Ascending aorta (tissue), 2 donors: Measurements from ENCODE around the gene MCOLN3. TPM values are rescaled to one million over a fixed set of nuclear protein-coding genes. Genes with fewer than 3 reads are reported as not detected.

ENCODE experiments used
- DNase-seq, 2 donors: peaks; one replicate each; pipeline ENCODE4 v3.0.0-alpha.2; 2019; ENCODE audit warnings: low spot score in 2 of 2
- H3K27ac ChIP-seq, 2 donors: fragments of 200-600 bp; sonication (generic); one replicate each; pipeline ENCODE4 v1.5.1; 2016 to 2017; ENCODE audit warnings: mild to moderate bottlenecking in 1 of 2
- H3K27me3 ChIP-seq: fragments of 200-600 bp; sonication (generic); one replicate; pipeline ENCODE4 v1.5.1; 2017
- H3K36me3 ChIP-seq, 2 donors: fragments of 200-600 bp; sonication (generic); one replicate each; pipeline ENCODE4 v1.5.1; 2016
- H3K4me1 ChIP-seq, 2 donors: fragments of 200-600 bp; sonication (generic); one replicate each; pipeline ENCODE4 v1.5.1; 2016 to 2017; ENCODE audit warnings: mild to moderate bottlenecking in 1 of 2
- H3K4me3 ChIP-seq, 2 donors: fragments of 200-600 bp; sonication (generic); one replicate each; pipeline ENCODE4 v1.5.1; 2016 to 2017; ENCODE audit warnings: mild to moderate bottlenecking in 1 of 2
- H3K9me3 ChIP-seq, 2 donors: fragments of 200-600 bp; sonication (generic); one replicate each; pipeline ENCODE4 v1.5.1; 2016
- CTCF ChIP-seq, 3 experiments: fragments of 200-600 bp in 2 of 3; fragments of 450-650 bp in 1 of 3; sonication (generic) in 2 of 3; IDR thresholded peaks; one replicate each; pipeline ENCODE4 v1.5.1; 2016 to 2019; ENCODE audit warnings: antibody characterized with exemption in 3 of 3, mild to moderate bottlenecking in 1 of 3, moderate library complexity in 1 of 3
- intact Hi-C: fragments of 100-400 bp; cut with DNase I; formaldehyde crosslinking; loops from one replicate; pipeline ENCODE4 v1.15.1; 2023
- total RNA-seq: library from RNA; depleted of rRNA; stranded (reverse); fragments of >200 nt; gene quantifications from one replicate; pipeline ENCODE4 v1.1.0, GENCODE V29; 2016

The MCOLN3 gene
- total RNA-seq, 1 donor from 2014 or later, result 0.32 TPM

GRCh38 chr1:85088408-85088784, 40.1 kb upstream of the MCOLN3 start:
- TF ChIP-seq CTCF (IDR thresholded peaks at IDR 0.05), result no peak
- DNase-seq, result no peak
- no peaks in the 10 kb centered on the region for H3K36me3 ChIP-seq
- H3K27me3 ChIP-seq, result no peaks in the 10 kb centered on the region
- H3K27ac ChIP-seq, result no peak overlapping the region
- H3K4me3 ChIP-seq, result no peak overlapping the region
- intact Hi-C loops, result no loop called here
- no peaks in the 10 kb centered on the region for H3K9me3 ChIP-seq
- no peaks in the 10 kb centered on the region for H3K4me1 ChIP-seq

GRCh38 chr1:85087659-85088407, 39.5 kb upstream of the MCOLN3 start:
- no peak for TF ChIP-seq CTCF (IDR thresholded peaks at IDR 0.05)
- no peak overlapping the region for H3K4me3 ChIP-seq
- no peaks in the 10 kb centered on the region for H3K27me3 ChIP-seq
- no peak overlapping the region for H3K27ac ChIP-seq
- H3K9me3 ChIP-seq, result no peaks in the 10 kb centered on the region
- H3K4me1 ChIP-seq, result no peaks in the 10 kb centered on the region
- no peak for DNase-seq
- H3K36me3 ChIP-seq, result no peaks in the 10 kb centered on the region
- intact Hi-C loops, result no loop called here

GRCh38 chr1:85085417-85085816, 37.1 kb upstream of the MCOLN3 start:
- H3K4me1 ChIP-seq, result no peaks in the 10 kb centered on the region
- H3K4me3 ChIP-seq, result no peak overlapping the region
- no peaks in the 10 kb centered on the region for H3K27me3 ChIP-seq
- TF ChIP-seq CTCF (IDR thresholded peaks at IDR 0.05), result no peak
- no peaks in the 10 kb centered on the region for H3K36me3 ChIP-seq
- no peak for DNase-seq
- no peaks in the 10 kb centered on the region for H3K9me3 ChIP-seq
- no peak overlapping the region for H3K27ac ChIP-seq
- intact Hi-C loops, result no loop called here

- no peak for DNase-seq
- Histone ChIP-seq H3K4me3 (no peak overlapping the region), H3K27me3 (no peaks in the 10 kb centered on the region), H3K27ac (no peak overlapping the region), H3K36me3 (no peaks in the 10 kb centered on the region), H3K9me3 (no peaks in the 10 kb centered on the region), H3K4me1 (no peaks in the 10 kb centered on the region)
- intact Hi-C loops, result loop anchor here (5.0 kb wide), 1 partner anchor 137 kb away; no protein-coding TSS in a partner anchor
- TF ChIP-seq CTCF (IDR thresholded peaks at IDR 0.05), result peak; percentile 5 to 37 (median 13)
Measured at GRCh38 chr1:85078903-85079302, 30.6 kb upstream of the MCOLN3 start.

- no peak overlapping the region for H3K27ac ChIP-seq
- no peaks in the 10 kb centered on the region for H3K27me3 ChIP-seq
- DNase-seq, result no peak
- H3K36me3 ChIP-seq, result no peaks in the 10 kb centered on the region
- no peak for TF ChIP-seq CTCF (IDR thresholded peaks at IDR 0.05)
- H3K4me1 ChIP-seq, result no peaks in the 10 kb centered on the region
- no peaks in the 10 kb centered on the region for H3K9me3 ChIP-seq
- intact Hi-C loops, result no loop called here
- no peak overlapping the region for H3K4me3 ChIP-seq
Measured at GRCh38 chr1:85074365-85074964, 26.2 kb upstream of the MCOLN3 start.
